HepG2 (cell line): ENCODE results near the gene NEK8. TPM values are rescaled to one million over a fixed set of nuclear protein-coding genes. Genes with fewer than 3 reads are reported as not detected.

Experiments
- KDM4B ChIP-seq: sonication (generic); formaldehyde crosslinking; IDR thresholded peaks from 2 replicates; pipeline ENCODE4 v1.4.0; 2020; ENCODE audit warnings: missing genetic modification reagents
- MIER3 ChIP-seq: IDR thresholded peaks from 2 replicates; pipeline ENCODE4 v1.6.1; 2016; ENCODE audit warnings: missing compliant biosample characterization, borderline replicate concordance
- NKX3-1 ChIP-seq: sonication (generic); formaldehyde crosslinking; IDR thresholded peaks from 2 replicates; pipeline ENCODE4 v1.5.0; 2020; ENCODE audit warnings: missing genetic modification reagents
- SIX1 ChIP-seq: sonication (generic); formaldehyde crosslinking; IDR thresholded peaks from 2 replicates; pipeline ENCODE4 v1.4.0; 2020; ENCODE audit warnings: missing genetic modification reagents, borderline replicate concordance
- SRF ChIP-seq: IDR thresholded peaks from 2 replicates; pipeline ENCODE4 v1.6.1; 2011; ENCODE audit warnings: mild to moderate bottlenecking, low read depth, low read length, moderate library complexity
- STAT6 ChIP-seq: sonication (generic); formaldehyde crosslinking; IDR thresholded peaks from 2 replicates; pipeline ENCODE4 v1.4.0; 2020; ENCODE audit warnings: missing genetic modification reagents, mild to moderate bottlenecking, borderline replicate concordance
- ZNF207 ChIP-seq: fragments of 450-650 bp; IDR thresholded peaks from 2 replicates; pipeline ENCODE4 v1.6.1; 2016; ENCODE audit warnings: antibody characterized with exemption, borderline replicate concordance
- ZNF318 ChIP-seq: sonication (generic); formaldehyde crosslinking; IDR thresholded peaks from 2 replicates; pipeline ENCODE4 v1.4.0; 2020; ENCODE audit warnings: mild to moderate bottlenecking, missing genetic modification reagents
- ZNF468 ChIP-seq: sonication (generic); formaldehyde crosslinking; IDR thresholded peaks from 2 replicates; pipeline ENCODE4 v1.8.0; 2022; ENCODE audit warnings: mild to moderate bottlenecking, moderate library complexity, missing genetic modification reagents
- ZNF800 ChIP-seq: sonication (generic); formaldehyde crosslinking; IDR thresholded peaks from 2 replicates; pipeline ENCODE4 v1.4.0; 2020; ENCODE audit warnings: missing genetic modification reagents
- ZNF883 ChIP-seq: sonication (generic); formaldehyde crosslinking; IDR thresholded peaks from 2 replicates; pipeline ENCODE4 v1.5.1; 2020; ENCODE audit warnings: mild to moderate bottlenecking, missing genetic modification reagents; ENCODE audit errors: not compliant biosample characterization
- ZSCAN12 ChIP-seq: sonication (generic); formaldehyde crosslinking; IDR thresholded peaks from 2 replicates; pipeline ENCODE4 v1.9.0; 2021; ENCODE audit warnings: mild to moderate bottlenecking, missing genetic modification reagents
- ZSCAN30 ChIP-seq: sonication (generic); formaldehyde crosslinking; IDR thresholded peaks from 2 replicates; pipeline ENCODE4 v1.5.0; 2020; ENCODE audit warnings: mild to moderate bottlenecking, missing genetic modification reagents
- polyA plus RNA-seq, 8 experiments: library from polyadenylated mRNA; depleted of rRNA in 3 of 8; stranded (reverse) in 7 of 8; unstranded in 1 of 8; fragments of >200 nt; fragmentation: Illumina TruSeq in 4 of 8; extraction: Trizol in 4 of 8; gene quantifications; 2 replicates each; pipeline versions ENCODE4 v1.2.1 to v1.2.3, GENCODE V29; 2011 to 2016; ENCODE audit warnings: low read depth in 4 of 8, missing spikeins in 1 of 8, mixed read lengths in 1 of 8; ENCODE audit not compliant: insufficient read depth in 1 of 8
- total RNA-seq, 5 experiments: library from RNA; depleted of rRNA; stranded (reverse); fragments of >200 nt; fragmentation: Illumina TruSeq; extraction: Trizol; gene quantifications; 2 replicates each; pipeline ENCODE4 v1.2.3, GENCODE V29; 2016; ENCODE audit warnings: low read depth in 1 of 5

NEK8 gene
- total and polyA plus RNA-seq, 2 of the 13 experiments (the other 11 are each of a cell fraction or from before 2014, with no cell fraction given) = 5.8 to 13.5 TPM

GRCh38 chr17:28726627-28727491 is 1.7 kb upstream of the NEK8 start (continued):
- TF ChIP-seq MIER3 (peak; percentile 9; the same call in 1 of the 2 replicates), KDM4B (CRISPR knock-in tag) (0 out of 2 replicates have a peak, but pooled peaks have one; percentile 23), SIX1 (CRISPR knock-in tag) (no peak), STAT6 (no peak), ZSCAN30 (CRISPR knock-in tag) (no peak), ZNF468 (CRISPR knock-in tag) (no peak), ZNF318 (CRISPR knock-in tag) (0 out of 2 replicates have a peak, but pooled peaks have one; percentile 50), SRF (no peak), ZSCAN12 (CRISPR knock-in tag) (0 out of 2 replicates have a peak, but pooled peaks have one; percentile 12), ZNF207 (no peak), NKX3-1 (CRISPR knock-in tag) (no peak), ZNF883 (no peak), ZNF800 (CRISPR knock-in tag) (peak; percentile 75; the same call in 1 of the 2 replicates)
